GM23338 (cell line): Measurements from ENCODE around the gene ZMYND19. TPM values are rescaled to one million over a fixed set of nuclear protein-coding genes. Genes with fewer than 3 reads are reported as not detected.

Source experiments
- ATAC-seq: fragments of 200-7000 bp; cut with Tn5 transposase; 3 replicates; pipeline ENCODE4 v1.9.1; 2020
- DNase-seq: peaks from one replicate; pipeline ENCODE4 v3.0.0-alpha.2; 2015; ENCODE audit warnings: low spot score
- H2AFZ ChIP-seq: fragments of 200-600 bp; sonication (generic); 2 replicates; pipeline ENCODE4 v1.8.0; 2016; ENCODE audit warnings: antibody characterized with exemption, mild to moderate bottlenecking, moderate library complexity
- H3F3A ChIP-seq: fragments of 200-600 bp; sonication (generic); replicated peaks from 2 replicates; pipeline ENCODE4 v1.8.0; 2017; ENCODE audit warnings: antibody characterized with exemption, mixed run types, low read depth
- H3K27ac ChIP-seq: fragments of 200-600 bp; sonication (generic); 2 replicates; pipeline ENCODE4 v1.6.1; 2016; ENCODE audit warnings: low read depth
- H3K27me3 ChIP-seq: fragments of 200-600 bp; sonication (generic); 2 replicates; pipeline ENCODE4 v1.8.0; 2016; ENCODE audit warnings: mild to moderate bottlenecking, mixed run types, moderate library complexity; ENCODE audit not compliant: insufficient read depth
- H3K36me3 ChIP-seq: fragments of 200-600 bp; sonication (generic); 2 replicates; pipeline ENCODE4 v1.8.0; 2016; ENCODE audit warnings: mild to moderate bottlenecking; ENCODE audit not compliant: insufficient read depth
- H3K4me1 ChIP-seq: fragments of 200-600 bp; sonication (generic); 2 replicates; pipeline ENCODE4 v1.8.0; 2016; ENCODE audit warnings: mild to moderate bottlenecking, moderate library complexity; ENCODE audit not compliant: insufficient read depth
- H3K4me2 ChIP-seq: fragments of 200-600 bp; sonication (generic); 2 replicates; pipeline ENCODE4 v1.7.1; 2017; ENCODE audit warnings: mixed run types
- H3K4me3 ChIP-seq: fragments of 200-600 bp; sonication (generic); 2 replicates; pipeline ENCODE4 v1.6.1; 2016; ENCODE audit warnings: mixed run types
- H3K79me2 ChIP-seq: fragments of 200-600 bp; sonication (generic); replicated peaks from 2 replicates; pipeline ENCODE4 v1.8.0; 2017; ENCODE audit warnings: mild to moderate bottlenecking; ENCODE audit not compliant: insufficient read depth
- H3K9me2 ChIP-seq: fragments of 200-600 bp; sonication (generic); 2 replicates; pipeline ENCODE4 v1.8.0; 2017; ENCODE audit not compliant: insufficient read depth
- H4K20me1 ChIP-seq: fragments of 200-600 bp; sonication (generic); replicated peaks from 2 replicates; pipeline ENCODE4 v1.8.0; 2017; ENCODE audit warnings: mild to moderate bottlenecking; ENCODE audit not compliant: insufficient read depth
- H3K27ac Mint-ChIP-seq: 2 replicates; pipeline ENCODE4 v1.8.0; 2020; ENCODE audit warnings: inconsistent platforms, mild to moderate bottlenecking, moderate library complexity, mixed read lengths
- H3K27me3 Mint-ChIP-seq: 3 replicates; pipeline ENCODE4 v1.8.0; 2022; ENCODE audit warnings: low read depth, mild to moderate bottlenecking, moderate library complexity, mixed read lengths, inconsistent platforms; ENCODE audit not compliant: insufficient read depth, poor library complexity
- H3K36me3 Mint-ChIP-seq: 3 replicates; pipeline ENCODE4 v1.8.0; 2021; ENCODE audit warnings: low read depth, mild to moderate bottlenecking, inconsistent platforms, moderate library complexity, mixed read lengths
- H3K4me1 Mint-ChIP-seq: 3 replicates; pipeline ENCODE4 v1.8.0; 2020; ENCODE audit warnings: mild to moderate bottlenecking, inconsistent platforms, mixed read lengths
- H3K4me3 Mint-ChIP-seq: 3 replicates; pipeline ENCODE4 v1.8.0; 2021; ENCODE audit warnings: moderate library complexity, mild to moderate bottlenecking, inconsistent platforms, mixed read lengths
- H3K9me3 Mint-ChIP-seq: 3 replicates; pipeline ENCODE4 v1.8.0; 2020; ENCODE audit warnings: moderate library complexity, mild to moderate bottlenecking, inconsistent platforms, mixed read lengths
- CREB1 ChIP-seq: fragments of 250-450 bp; sonication (Bioruptor Pico); IDR thresholded peaks from 2 replicates; pipeline ENCODE4 v1.5.0; 2020; ENCODE audit warnings: low read depth, mild to moderate bottlenecking, moderate library complexity
- EZH2 ChIP-seq: fragments of 200-600 bp; sonication (generic); IDR thresholded peaks from one replicate; pipeline ENCODE4 v1.8.0; 2017; ENCODE audit warnings: antibody characterized with exemption, mild to moderate bottlenecking, low read depth; ENCODE audit not compliant: unreplicated experiment
- JUNB ChIP-seq: IDR thresholded peaks from one replicate; pipeline ENCODE4 v1.6.1; 2016; ENCODE audit warnings: antibody characterized with exemption; ENCODE audit not compliant: unreplicated experiment
- POLR2AphosphoS5 ChIP-seq: IDR thresholded peaks from 2 replicates; pipeline ENCODE4 v1.6.1; 2016; ENCODE audit warnings: antibody characterized with exemption, low read depth
- polyA plus RNA-seq: library from polyadenylated mRNA; unstranded; fragments of >200 nt; fragmentation: Nextera tagmentation; extraction: Ambion mirVana; gene quantifications from 2 replicates; pipeline ENCODE4 v1.2.1, GENCODE V29; 2016
- total RNA-seq: library from RNA; depleted of rRNA; stranded (reverse); fragments of >200 nt; shearing (Covaris generic); gene quantifications from 2 replicates; pipeline ENCODE4 v1.2.3, GENCODE V29; 2014
- TF ChIP-seq, protein P1 (sequence below), 2 experiments: fragments of 200-600 bp in 1 of 2; sonication (generic) in 1 of 2; conservative IDR thresholded peaks; 2 replicates each; pipeline versions ENCODE4 v1.5.1 to v1.6.1; 2016 to 2017; ENCODE audit warnings: antibody characterized with exemption in 2 of 2, low read depth in 2 of 2, mild to moderate bottlenecking in 2 of 2, moderate library complexity in 1 of 2
- TF ChIP-seq, protein P2 (sequence below): fragments of 250-450 bp; sonication (Bioruptor Pico); IDR thresholded peaks from 2 replicates; pipeline ENCODE4 v1.5.0; 2020; ENCODE audit warnings: mild to moderate bottlenecking, moderate library complexity

Gene ZMYND19
- total and polyA plus RNA-seq, 2 experiments from 2014 or later: 25.8 to 58.5 TPM

DNA sequence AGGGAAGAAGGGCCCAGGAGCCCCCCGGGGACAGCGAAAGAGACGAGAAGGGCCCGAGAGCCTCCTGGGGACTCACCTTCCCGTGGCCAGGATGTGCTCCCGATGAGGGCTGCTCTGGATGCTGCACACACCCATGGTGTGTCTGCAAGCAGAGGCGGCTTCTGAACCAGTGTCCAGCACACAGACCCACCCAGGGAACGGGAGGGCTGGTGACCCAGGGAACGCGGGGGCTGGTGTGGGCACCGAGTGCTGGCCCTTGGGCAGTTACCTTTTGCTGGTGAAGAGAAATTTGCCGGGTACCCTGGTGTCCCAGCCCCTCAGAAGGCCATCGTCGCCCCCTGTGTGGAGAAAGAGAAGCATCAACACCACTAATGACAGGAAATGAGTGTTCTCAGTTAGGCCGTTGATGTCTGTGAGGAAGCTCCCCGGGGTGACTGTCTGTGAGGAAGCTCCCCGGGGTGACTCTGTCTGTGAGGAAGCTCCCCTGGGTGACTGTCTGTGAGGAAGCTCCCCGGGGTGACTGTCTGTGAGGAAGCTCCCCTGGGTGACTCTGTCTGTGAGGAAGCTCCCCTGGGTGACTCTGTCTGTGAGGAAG lies 25.4 kb downstream of the ZMYND19 start:
- no peak for ATAC-seq
- peaks cover 58% of the 10 kb centered on the region for H3K36me3 Mint-ChIP-seq
- H3K4me1 ChIP-seq: no peaks in the 10 kb centered on the region
- no peaks in the 10 kb centered on the region for H3K4me1 Mint-ChIP-seq
- H3K9me3 Mint-ChIP-seq: no peaks in the 10 kb centered on the region; the same call in 2 of the 3 replicates
- peaks cover 7% of the 10 kb centered on the region; the same call in 1 of the 2 replicates for H3K36me3 ChIP-seq
- 0 out of 2 replicates have a peak, but pooled peaks cover 5% of the 10 kb centered on the region for H3K79me2 ChIP-seq
- peaks cover 9% of the 10 kb centered on the region for H4K20me1 ChIP-seq
- H3K27ac ChIP-seq: no peak overlapping the region
- H3K27me3 Mint-ChIP-seq: peaks cover 11% of the 10 kb centered on the region
- no peak overlapping the region for H3K4me2 ChIP-seq
- H3K4me3 Mint-ChIP-seq: no peak overlapping the region; the same call in 2 of the 3 replicates
- no peak for DNase-seq
- no peaks in the 10 kb centered on the region for H3K27me3 ChIP-seq
- H2AFZ ChIP-seq: no peak overlapping the region
- H3F3A ChIP-seq: peaks cover 7% of the 10 kb centered on the region
- H3K27ac Mint-ChIP-seq: no peak overlapping the region
- TF ChIP-seq, protein P1, sequence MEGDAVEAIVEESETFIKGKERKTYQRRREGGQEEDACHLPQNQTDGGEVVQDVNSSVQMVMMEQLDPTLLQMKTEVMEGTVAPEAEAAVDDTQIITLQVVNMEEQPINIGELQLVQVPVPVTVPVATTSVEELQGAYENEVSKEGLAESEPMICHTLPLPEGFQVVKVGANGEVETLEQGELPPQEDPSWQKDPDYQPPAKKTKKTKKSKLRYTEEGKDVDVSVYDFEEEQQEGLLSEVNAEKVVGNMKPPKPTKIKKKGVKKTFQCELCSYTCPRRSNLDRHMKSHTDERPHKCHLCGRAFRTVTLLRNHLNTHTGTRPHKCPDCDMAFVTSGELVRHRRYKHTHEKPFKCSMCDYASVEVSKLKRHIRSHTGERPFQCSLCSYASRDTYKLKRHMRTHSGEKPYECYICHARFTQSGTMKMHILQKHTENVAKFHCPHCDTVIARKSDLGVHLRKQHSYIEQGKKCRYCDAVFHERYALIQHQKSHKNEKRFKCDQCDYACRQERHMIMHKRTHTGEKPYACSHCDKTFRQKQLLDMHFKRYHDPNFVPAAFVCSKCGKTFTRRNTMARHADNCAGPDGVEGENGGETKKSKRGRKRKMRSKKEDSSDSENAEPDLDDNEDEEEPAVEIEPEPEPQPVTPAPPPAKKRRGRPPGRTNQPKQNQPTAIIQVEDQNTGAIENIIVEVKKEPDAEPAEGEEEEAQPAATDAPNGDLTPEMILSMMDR (conservative IDR thresholded peaks at IDR 0.05; ENCODE audit: low read depth in 2 of 2): 0 out of 4 replicates have a peak, but pooled peaks of 1 of the 2 experiments have one; percentile 8
- TF ChIP-seq CREB1 (CRISPR knock-in tag): no peak
- H3K9me2 ChIP-seq: no peaks in the 10 kb centered on the region
- no peak overlapping the region for H3K4me3 ChIP-seq

DNA sequence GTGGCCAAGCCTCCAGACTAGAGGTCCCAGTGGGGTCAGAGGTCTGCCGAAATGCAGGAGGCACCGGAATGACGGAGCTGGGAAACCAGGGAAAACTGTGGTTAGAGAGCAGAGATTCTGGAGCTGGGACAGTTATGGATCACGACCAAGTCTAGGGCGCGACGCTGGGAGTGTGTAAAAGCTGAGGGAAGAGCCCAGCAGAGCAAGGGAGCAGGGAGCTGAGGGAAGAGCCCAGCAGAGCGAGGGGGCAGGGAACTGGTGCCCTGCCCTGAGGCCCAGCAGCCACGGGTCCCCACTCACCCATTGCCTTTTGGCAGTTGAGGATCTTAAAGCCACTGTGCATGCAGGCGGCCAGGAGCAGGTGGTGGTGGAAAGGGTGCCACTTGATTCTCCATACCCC lies 26.2 kb downstream of the ZMYND19 start:
- DNase-seq (no peak), ATAC-seq (no peak)
- Histone ChIP-seq H3K4me2 (no peak overlapping the region), H3K4me3 (no peak overlapping the region), H3K9me2 (no peaks in the 10 kb centered on the region), H3F3A (peaks cover 13% of the 10 kb centered on the region), H4K20me1 (peaks cover 11% of the 10 kb centered on the region), H3K4me1 (no peaks in the 10 kb centered on the region), H3K27me3 (no peaks in the 10 kb centered on the region), H2AFZ (no peak overlapping the region), H3K27ac (no peak overlapping the region), H3K79me2 (0 out of 2 replicates have a peak, but pooled peaks cover 5% of the 10 kb centered on the region), H3K36me3 (peaks cover 7% of the 10 kb centered on the region; the same call in 1 of the 2 replicates)
- Mint-ChIP-seq H3K27ac (no peak overlapping the region), H3K9me3 (no peaks in the 10 kb centered on the region; the same call in 2 of the 3 replicates), H3K4me1 (no peaks in the 10 kb centered on the region), H3K27me3 (peaks cover 11% of the 10 kb centered on the region), H3K36me3 (peaks cover 63% of the 10 kb centered on the region), H3K4me3 (no peak overlapping the region)
- no peak for TF ChIP-seq POLR2AphosphoS5
- TF ChIP-seq JUNB: no peak
- no peak for TF ChIP-seq EZH2
- TF ChIP-seq, protein P2, sequence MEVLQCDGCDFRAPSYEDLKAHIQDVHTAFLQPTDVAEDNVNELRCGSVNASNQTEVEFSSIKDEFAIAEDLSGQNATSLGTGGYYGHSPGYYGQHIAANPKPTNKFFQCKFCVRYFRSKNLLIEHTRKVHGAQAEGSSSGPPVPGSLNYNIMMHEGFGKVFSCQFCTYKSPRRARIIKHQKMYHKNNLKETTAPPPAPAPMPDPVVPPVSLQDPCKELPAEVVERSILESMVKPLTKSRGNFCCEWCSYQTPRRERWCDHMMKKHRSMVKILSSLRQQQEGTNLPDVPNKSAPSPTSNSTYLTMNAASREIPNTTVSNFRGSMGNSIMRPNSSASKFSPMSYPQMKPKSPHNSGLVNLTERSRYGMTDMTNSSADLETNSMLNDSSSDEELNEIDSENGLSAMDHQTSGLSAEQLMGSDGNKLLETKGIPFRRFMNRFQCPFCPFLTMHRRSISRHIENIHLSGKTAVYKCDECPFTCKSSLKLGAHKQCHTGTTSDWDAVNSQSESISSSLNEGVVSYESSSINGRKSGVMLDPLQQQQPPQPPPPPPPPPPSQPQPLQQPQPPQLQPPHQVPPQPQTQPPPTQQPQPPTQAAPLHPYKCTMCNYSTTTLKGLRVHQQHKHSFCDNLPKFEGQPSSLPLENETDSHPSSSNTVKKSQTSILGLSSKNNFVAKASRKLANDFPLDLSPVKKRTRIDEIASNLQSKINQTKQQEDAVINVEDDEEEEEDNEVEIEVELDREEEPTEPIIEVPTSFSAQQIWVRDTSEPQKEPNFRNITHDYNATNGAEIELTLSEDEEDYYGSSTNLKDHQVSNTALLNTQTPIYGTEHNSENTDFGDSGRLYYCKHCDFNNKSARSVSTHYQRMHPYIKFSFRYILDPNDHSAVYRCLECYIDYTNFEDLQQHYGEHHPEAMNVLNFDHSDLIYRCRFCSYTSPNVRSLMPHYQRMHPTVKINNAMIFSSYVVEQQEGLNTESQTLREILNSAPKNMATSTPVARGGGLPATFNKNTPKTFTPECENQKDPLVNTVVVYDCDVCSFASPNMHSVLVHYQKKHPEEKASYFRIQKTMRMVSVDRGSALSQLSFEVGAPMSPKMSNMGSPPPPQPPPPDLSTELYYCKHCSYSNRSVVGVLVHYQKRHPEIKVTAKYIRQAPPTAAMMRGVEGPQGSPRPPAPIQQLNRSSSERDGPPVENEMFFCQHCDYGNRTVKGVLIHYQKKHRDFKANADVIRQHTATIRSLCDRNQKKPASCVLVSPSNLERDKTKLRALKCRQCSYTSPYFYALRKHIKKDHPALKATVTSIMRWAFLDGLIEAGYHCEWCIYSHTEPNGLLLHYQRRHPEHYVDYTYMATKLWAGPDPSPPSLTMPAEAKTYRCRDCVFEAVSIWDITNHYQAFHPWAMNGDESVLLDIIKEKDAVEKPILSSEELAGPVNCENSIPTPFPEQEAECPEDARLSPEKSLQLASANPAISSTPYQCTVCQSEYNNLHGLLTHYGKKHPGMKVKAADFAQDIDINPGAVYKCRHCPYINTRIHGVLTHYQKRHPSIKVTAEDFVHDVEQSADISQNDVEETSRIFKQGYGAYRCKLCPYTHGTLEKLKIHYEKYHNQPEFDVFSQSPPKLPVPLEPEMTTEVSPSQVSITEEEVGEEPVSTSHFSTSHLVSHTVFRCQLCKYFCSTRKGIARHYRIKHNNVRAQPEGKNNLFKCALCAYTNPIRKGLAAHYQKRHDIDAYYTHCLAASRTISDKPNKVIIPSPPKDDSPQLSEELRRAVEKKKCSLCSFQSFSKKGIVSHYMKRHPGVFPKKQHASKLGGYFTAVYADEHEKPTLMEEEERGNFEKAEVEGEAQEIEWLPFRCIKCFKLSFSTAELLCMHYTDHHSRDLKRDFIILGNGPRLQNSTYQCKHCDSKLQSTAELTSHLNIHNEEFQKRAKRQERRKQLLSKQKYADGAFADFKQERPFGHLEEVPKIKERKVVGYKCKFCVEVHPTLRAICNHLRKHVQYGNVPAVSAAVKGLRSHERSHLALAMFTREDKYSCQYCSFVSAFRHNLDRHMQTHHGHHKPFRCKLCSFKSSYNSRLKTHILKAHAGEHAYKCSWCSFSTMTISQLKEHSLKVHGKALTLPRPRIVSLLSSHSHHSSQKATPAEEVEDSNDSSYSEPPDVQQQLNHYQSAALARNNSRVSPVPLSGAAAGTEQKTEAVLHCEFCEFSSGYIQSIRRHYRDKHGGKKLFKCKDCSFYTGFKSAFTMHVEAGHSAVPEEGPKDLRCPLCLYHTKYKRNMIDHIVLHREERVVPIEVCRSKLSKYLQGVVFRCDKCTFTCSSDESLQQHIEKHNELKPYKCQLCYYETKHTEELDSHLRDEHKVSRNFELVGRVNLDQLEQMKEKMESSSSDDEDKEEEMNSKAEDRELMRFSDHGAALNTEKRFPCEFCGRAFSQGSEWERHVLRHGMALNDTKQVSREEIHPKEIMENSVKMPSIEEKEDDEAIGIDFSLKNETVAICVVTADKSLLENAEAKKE (CRISPR knock-in tag): no peak
